ENCODE results near the gene NUP214.
"Not testable (repeated sequence)": the region's sequence is repeated elsewhere in the genome, so short reads cannot be mapped to it uniquely, and the experiment has no call there.

The NUP214 gene

GRCh38 chr9:131117762-131118145 lies 7.6 kb upstream of the NUP214 start:
- no peak for DNase-seq

- DNase-seq = no peak
Observed at GRCh38 chr9:131119600-131119999, 5.8 kb upstream of the NUP214 start.

- no peak for DNase-seq
Observed at GRCh38 chr9:131120620-131121228, 4.7 kb upstream of the NUP214 start.

- no peak for DNase-seq
Observed at GRCh38 chr9:131121346-131121745, 4.0 kb upstream of the NUP214 start.

GRCh38 chr9:131122158-131122557 lies 3.2 kb upstream of the NUP214 start:
- DNase-seq = no peak

- no peak for DNase-seq
Observed at GRCh38 chr9:131125038-131125287, 423 bp upstream of the NUP214 start.

GRCh38 chr9:131126059-131126426 lies 657 bp downstream of the NUP214 start:
- DNase-seq = no peak

- no peak for DNase-seq
Observed at GRCh38 chr9:131129183-131129582, 3.8 kb downstream of the NUP214 start.

- DNase-seq = no peak
Observed at GRCh38 chr9:131138676-131139075, 13.3 kb downstream of the NUP214 start.

GRCh38 chr9:131140112-131140511 lies 14.7 kb downstream of the NUP214 start:
- no peak for DNase-seq

- no peak for DNase-seq
Observed at GRCh38 chr9:131140550-131140949, 15.2 kb downstream of the NUP214 start.

GRCh38 chr9:131142160-131142559 lies 16.8 kb downstream of the NUP214 start:
- DNase-seq = no peak

GRCh38 chr9:131144201-131144600 lies 18.8 kb downstream of the NUP214 start:
- DNase-seq = no peak

- DNase-seq = no peak
Observed at GRCh38 chr9:131145245-131145644, 19.9 kb downstream of the NUP214 start.

GRCh38 chr9:131146186-131146585 lies 20.8 kb downstream of the NUP214 start:
- no peak for DNase-seq

GRCh38 chr9:131148276-131148675 lies 22.9 kb downstream of the NUP214 start:
- DNase-seq = no peak

GRCh38 chr9:131148966-131149687 lies 23.7 kb downstream of the NUP214 start:
- DNase-seq = no peak

- DNase-seq = no peak
Observed at GRCh38 chr9:131149688-131150053, 24.3 kb downstream of the NUP214 start.

GRCh38 chr9:131153595-131153994 lies 28.2 kb downstream of the NUP214 start:
- DNase-seq = no peak

- not testable (repeated sequence) for DNase-seq
Observed at GRCh38 chr9:131158673-131159072, 33.3 kb downstream of the NUP214 start.

GRCh38 chr9:131160416-131161112 lies 35.2 kb downstream of the NUP214 start:
- DNase-seq = no peak

GRCh38 chr9:131161585-131161984 lies 36.2 kb downstream of the NUP214 start:
- no peak for DNase-seq

- DNase-seq = no peak
Observed at GRCh38 chr9:131162886-131163285, 37.5 kb downstream of the NUP214 start.

GRCh38 chr9:131165523-131165922 lies 40.1 kb downstream of the NUP214 start:
- no peak for DNase-seq

All from stimulated activated CD4-positive, alpha-beta T cell treated with anti-CD3 and anti-CD28 coated beads, Interleukin-1b, Interleukin-23, amount 100 ng/mL, for 48 hours (primary cell).